Breast epithelium (tissue), 4 donors: ENCODE measurements around the gene COA1. TPM values are rescaled to one million over a fixed set of nuclear protein-coding genes. Genes with fewer than 3 reads are reported as not detected.
A peak's percentile ranks its signal among the peaks of the same experiment; 100 is the strongest.
"Not testable (repeated sequence)": the region's sequence is repeated elsewhere in the genome, so short reads cannot be mapped to it uniquely, and the experiment has no call there.

Experiments
- DNase-seq, 2 donors: peaks; one replicate each; pipeline ENCODE4 v3.0.0-alpha.2; 2019; ENCODE audit warnings: low spot score in 2 of 2
- H3K27ac ChIP-seq, 2 donors: fragments of 200-600 bp; sonication (generic) in 1 of 2; one replicate each; pipeline ENCODE4 v1.5.1; 2016 to 2019; ENCODE audit warnings: mild to moderate bottlenecking in 1 of 2
- H3K27me3 ChIP-seq, 2 donors: fragments of 200-600 bp; sonication (generic) in 1 of 2; one replicate each; pipeline versions ENCODE4 v1.5.1 to v1.6.0; 2017 to 2019; ENCODE audit warnings: control low read depth in 1 of 2, mild to moderate bottlenecking in 1 of 2
- H3K36me3 ChIP-seq: fragments of 200-600 bp; one replicate; pipeline ENCODE4 v1.5.1; 2019
- H3K4me1 ChIP-seq, 2 donors: fragments of 200-600 bp; sonication (generic); one replicate each; pipeline ENCODE4 v1.5.1; 2016 to 2019; ENCODE audit warnings: control low read depth in 1 of 2
- H3K4me3 ChIP-seq, 3 donors: fragments of 200-600 bp; sonication (generic); 1 replicate in 2 of 3; 2 replicates in 1 of 3; pipeline ENCODE4 v1.5.1; 2016 to 2019; ENCODE audit warnings: mild to moderate bottlenecking in 3 of 3, moderate library complexity in 2 of 3
- H3K9me3 ChIP-seq, 2 donors: fragments of 200-600 bp; sonication (generic) in 1 of 2; one replicate each; pipeline ENCODE4 v1.5.1; 2016 to 2019; ENCODE audit warnings: control low read depth in 1 of 2
- POLR2A ChIP-seq: fragments of 450-650 bp; IDR thresholded peaks from one replicate; pipeline ENCODE4 v1.6.1; 2016; ENCODE audit warnings: antibody characterized with exemption, mild to moderate bottlenecking, moderate library complexity
- POLR2AphosphoS5 ChIP-seq, 3 donors: sonication (generic); formaldehyde crosslinking; IDR thresholded peaks; one replicate each; pipeline ENCODE4 v1.6.1; 2017; ENCODE audit warnings: antibody characterized with exemption in 3 of 3
- intact Hi-C: fragments of 100-400 bp; cut with DNase I; formaldehyde crosslinking; loops from one replicate; pipeline ENCODE4 v1.15.1; 2023; ENCODE audit warnings: low total_unique reads
- total RNA-seq, 3 donors: library from RNA; depleted of rRNA; stranded (reverse); fragments of >200 nt; gene quantifications; one replicate each; pipeline ENCODE4 v1.1.0, GENCODE V29; 2016
- TF ChIP-seq, protein P1 (sequence below), 3 donors: fragments of 450-650 bp; IDR thresholded peaks; one replicate each; pipeline ENCODE4 v1.5.1; 2016 to 2017; ENCODE audit warnings: antibody characterized with exemption in 3 of 3, mild to moderate bottlenecking in 3 of 3, moderate library complexity in 3 of 3

COA1 gene
- total RNA-seq, 3 donors from 2014 or later = 39.0 to 94.3 (median 91.4) TPM

DNA sequence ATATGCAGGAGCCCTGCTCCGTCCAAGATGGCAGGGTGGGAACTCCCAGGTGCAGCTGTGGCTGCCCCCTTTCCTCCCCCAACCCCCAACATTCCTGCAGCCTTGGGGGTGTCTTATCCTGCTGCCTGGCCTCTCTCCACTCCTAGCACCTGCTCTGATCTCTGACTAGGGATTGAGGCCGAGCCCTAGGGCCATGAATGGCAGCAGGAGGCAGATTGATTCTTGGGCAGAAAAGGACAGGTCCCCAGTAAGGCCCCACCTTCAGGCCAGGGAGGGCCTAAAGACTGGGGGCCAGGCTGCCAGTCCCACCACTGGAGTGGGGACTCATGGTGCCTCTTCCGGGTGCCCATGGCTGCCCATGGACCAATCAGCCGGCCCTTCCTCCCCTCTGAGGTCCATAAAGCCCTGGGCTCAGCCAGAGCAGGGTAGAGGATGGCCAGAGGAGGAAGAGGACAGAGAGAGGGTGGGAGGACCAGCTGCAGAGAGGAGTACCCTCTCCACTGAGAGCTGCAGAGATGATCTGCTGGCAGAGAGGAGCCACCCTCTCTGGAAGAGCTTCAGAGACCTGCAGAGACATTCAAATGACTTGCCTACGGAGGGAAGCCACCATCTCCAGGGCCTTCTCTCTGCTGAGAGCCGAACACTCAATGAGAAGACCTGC lies 8.3 kb upstream of the COA1 start:
- H3K27me3 ChIP-seq = no peaks in the 10 kb centered on the region
- no peak for TF ChIP-seq POLR2A
- TF ChIP-seq, protein P1, sequence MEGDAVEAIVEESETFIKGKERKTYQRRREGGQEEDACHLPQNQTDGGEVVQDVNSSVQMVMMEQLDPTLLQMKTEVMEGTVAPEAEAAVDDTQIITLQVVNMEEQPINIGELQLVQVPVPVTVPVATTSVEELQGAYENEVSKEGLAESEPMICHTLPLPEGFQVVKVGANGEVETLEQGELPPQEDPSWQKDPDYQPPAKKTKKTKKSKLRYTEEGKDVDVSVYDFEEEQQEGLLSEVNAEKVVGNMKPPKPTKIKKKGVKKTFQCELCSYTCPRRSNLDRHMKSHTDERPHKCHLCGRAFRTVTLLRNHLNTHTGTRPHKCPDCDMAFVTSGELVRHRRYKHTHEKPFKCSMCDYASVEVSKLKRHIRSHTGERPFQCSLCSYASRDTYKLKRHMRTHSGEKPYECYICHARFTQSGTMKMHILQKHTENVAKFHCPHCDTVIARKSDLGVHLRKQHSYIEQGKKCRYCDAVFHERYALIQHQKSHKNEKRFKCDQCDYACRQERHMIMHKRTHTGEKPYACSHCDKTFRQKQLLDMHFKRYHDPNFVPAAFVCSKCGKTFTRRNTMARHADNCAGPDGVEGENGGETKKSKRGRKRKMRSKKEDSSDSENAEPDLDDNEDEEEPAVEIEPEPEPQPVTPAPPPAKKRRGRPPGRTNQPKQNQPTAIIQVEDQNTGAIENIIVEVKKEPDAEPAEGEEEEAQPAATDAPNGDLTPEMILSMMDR (IDR thresholded peaks at IDR 0.05) = no peak
- no peak for TF ChIP-seq POLR2AphosphoS5 (IDR thresholded peaks at IDR 0.05)
- no peak overlapping the region for H3K4me3 ChIP-seq
- H3K36me3 ChIP-seq = no peaks in the 10 kb centered on the region
- H3K27ac ChIP-seq = no peak overlapping the region
- intact Hi-C loops = no loop called here
- no peak for DNase-seq
- no peaks in the 10 kb centered on the region for H3K4me1 ChIP-seq
- no peaks in the 10 kb centered on the region for H3K9me3 ChIP-seq

DNA sequence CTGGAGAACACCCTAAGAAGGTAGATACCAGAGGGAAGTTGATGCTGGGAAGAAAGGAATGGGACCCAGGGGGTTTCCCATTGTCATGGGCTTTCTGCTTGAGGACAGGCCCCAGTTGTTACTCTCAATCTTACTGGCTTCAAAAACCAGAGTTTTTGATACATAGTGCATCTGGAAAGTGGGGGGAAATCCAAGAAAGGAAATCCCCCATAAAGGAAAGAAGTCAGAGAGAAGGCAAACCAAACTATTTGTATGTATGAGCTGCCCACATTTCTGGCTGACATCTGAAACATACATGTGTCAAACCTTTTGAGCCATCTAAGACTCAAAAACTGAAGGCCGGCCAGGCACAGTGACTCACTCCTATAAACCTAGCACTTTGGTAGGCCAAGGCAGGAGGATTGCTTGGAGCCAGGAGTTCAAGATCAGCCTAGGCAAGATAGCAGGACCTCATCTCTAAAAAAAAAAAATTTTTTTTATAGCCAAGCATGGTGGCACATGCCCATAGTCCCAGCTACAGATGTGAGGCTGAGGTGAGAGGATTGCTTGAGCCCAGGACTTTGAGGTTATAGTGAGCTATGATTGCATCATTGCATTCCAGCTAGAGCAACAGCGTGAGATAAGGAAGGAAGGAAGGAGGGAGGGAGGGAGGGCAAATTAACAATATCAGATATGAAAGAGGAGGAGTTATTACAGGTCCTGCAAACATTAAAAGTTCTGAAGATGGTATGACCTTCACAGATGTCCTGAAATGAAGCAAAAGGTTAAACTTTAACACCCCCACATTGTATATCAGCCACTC lies 6.7 kb upstream of the COA1 start:
- Histone ChIP-seq H3K4me3 (no peak overlapping the region), H3K36me3 (no peaks in the 10 kb centered on the region), H3K4me1 (no peaks in the 10 kb centered on the region), H3K27me3 (no peaks in the 10 kb centered on the region), H3K27ac (no peak overlapping the region), H3K9me3 (no peaks in the 10 kb centered on the region)
- TF ChIP-seq POLR2A (no peak), POLR2AphosphoS5 (IDR thresholded peaks at IDR 0.05) (no peak)
- TF ChIP-seq, protein P1 (IDR thresholded peaks at IDR 0.05) = no peak
- intact Hi-C loops = no loop called here
- DNase-seq = no peak

DNA sequence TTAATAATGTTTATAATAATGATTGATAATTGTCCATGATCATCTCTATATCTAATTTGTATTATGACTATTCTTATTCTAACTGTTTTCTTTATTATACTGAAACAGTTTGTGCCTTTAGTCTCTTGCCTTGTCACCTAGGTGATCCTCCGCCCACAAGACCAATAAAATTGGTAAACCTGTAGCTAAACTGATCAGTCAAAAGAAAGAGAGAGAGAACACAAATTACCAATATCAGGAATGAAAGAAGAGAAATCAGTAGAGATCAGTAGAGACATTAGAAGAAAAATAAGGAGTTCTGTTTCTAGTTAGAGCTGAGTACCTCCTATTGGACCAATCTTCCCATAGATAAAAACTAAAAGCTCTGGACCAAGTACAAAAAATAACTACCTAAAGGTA lies 6.1 kb upstream of the COA1 start:
- TF ChIP-seq POLR2AphosphoS5 (IDR thresholded peaks at IDR 0.05) (no peak), POLR2A (no peak)
- TF ChIP-seq, protein P1 (IDR thresholded peaks at IDR 0.05) = no peak
- intact Hi-C loops = no loop called here
- no peaks in the 10 kb centered on the region for H3K9me3 ChIP-seq
- no peaks in the 10 kb centered on the region for H3K36me3 ChIP-seq
- H3K27ac ChIP-seq = no peak overlapping the region
- H3K4me3 ChIP-seq = no peak overlapping the region
- no peak for DNase-seq
- H3K4me1 ChIP-seq = no peaks in the 10 kb centered on the region
- no peaks in the 10 kb centered on the region for H3K27me3 ChIP-seq

DNA sequence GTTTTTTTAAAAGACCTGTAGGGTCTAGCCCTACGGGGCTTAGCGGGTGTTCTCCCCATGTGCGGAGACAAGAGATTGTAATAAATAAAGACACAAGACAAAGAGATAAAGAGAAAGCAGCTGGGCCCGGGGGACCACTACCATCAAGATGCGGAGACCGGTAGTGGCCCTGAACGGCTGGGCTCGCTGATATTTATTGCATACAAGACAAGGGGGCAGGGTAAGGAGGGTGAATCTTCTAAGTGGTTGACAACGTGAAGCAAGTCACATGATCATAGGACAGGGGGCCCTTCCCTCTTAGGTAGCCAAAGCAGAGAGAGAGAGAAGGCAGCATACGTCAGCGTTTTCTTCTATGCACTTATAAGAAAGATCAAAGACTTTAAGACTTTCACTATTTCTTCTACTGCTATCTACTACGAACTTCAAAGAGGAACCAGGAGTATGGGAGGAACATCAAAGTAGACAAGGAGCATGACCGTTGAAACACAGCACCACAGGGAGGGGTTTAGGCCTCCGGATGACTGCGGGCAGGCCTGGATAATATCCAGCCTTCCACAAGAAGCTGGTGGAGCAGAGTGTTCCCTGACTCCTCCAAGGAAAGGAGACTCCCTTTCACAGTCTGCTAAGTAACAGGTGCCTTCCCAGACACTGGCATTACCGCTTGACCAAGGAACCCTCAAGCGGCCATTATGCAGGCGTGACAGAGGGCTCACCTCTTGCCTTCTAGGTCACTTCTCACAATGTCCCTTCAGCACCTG lies 5.4 kb upstream of the COA1 start:
- DNase-seq, H3K36me3 ChIP-seq, H3K4me3 ChIP-seq, H3K9me3 ChIP-seq, intact Hi-C loops, H3K4me1 ChIP-seq, H3K27me3 ChIP-seq, H3K27ac ChIP-seq: not testable (repeated sequence)

DNA sequence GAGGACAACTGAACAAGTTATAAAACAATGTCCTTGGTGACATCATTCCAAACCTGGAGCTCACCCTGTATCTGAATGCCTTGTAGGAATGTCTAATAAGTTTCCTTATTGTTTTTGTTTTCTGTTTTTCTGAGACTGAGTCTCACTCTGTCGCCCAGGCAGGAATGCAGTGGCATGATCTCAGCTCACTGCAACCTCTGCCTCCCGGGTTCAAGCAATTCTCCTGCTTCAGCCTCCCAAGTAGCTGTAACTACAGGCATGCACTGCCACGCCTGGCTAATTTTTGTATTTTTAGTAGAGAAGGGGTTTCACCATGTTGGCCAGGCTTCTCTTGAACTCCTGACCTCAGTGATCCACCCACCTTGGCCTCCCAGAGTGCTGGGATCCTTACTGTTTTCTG lies 2.2 kb upstream of the COA1 start:
- DNase-seq, H3K36me3 ChIP-seq, H3K27me3 ChIP-seq, intact Hi-C loops, H3K27ac ChIP-seq, H3K4me3 ChIP-seq, H3K9me3 ChIP-seq, H3K4me1 ChIP-seq: not testable (repeated sequence)

DNA sequence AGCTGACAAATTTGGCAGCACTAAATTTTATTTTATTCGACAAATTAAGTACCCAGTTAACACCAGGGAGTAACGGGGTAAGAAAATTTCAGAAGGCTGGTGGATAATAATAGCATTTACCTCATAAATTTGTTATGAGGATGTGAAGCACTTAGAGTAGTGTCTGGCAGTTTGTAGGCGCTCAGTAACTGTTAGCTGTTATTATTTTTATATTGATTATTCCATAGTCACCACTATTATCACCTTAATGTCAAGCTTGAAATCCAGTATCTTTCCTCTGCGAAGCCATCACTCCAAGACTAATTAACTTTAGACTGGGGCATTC lies 563 bp upstream of the COA1 start:
- Histone ChIP-seq H3K4me3 (peak overlapping the region; percentile 63 to 97 (median 87)), H3K27ac (peak overlapping the region; percentile 84 to 87), H3K27me3 (no peaks in the 10 kb centered on the region), H3K9me3 (no peaks in the 10 kb centered on the region), H3K4me1 (peaks cover 0 to 10% of the 10 kb centered on the region in 2 donors), H3K36me3 (no peaks in the 10 kb centered on the region)
- no peak for TF ChIP-seq POLR2A
- TF ChIP-seq, protein P1 (IDR thresholded peaks at IDR 0.05) = no peak
- TF ChIP-seq POLR2AphosphoS5 (IDR thresholded peaks at IDR 0.05) = no peak
- intact Hi-C loops = no loop called here
- no peak for DNase-seq
